Activated naive CD4-positive, alpha-beta T cell treated with anti-CD3 and anti-CD28 coated beads, Interleukin-2, amount 50 U/mL, for 72 hours (primary cell): ENCODE measurements around the gene TXNDC11. TPM values are rescaled to one million over a fixed set of nuclear protein-coding genes. Genes with fewer than 3 reads are reported as not detected.
A peak's percentile ranks its signal among the peaks of the same experiment; 100 is the strongest.

Experiments used
- ATAC-seq, 2 donors: fragments of 150-1000 bp; cut with Tn5 transposase; 2 replicates each; pipeline ENCODE4 v1.10.0; 2021; ENCODE audit warnings: mild to moderate bottlenecking in 2 of 2, moderate library complexity in 2 of 2
- DNase-seq, 2 donors: peaks; one replicate each; pipeline ENCODE4 v3.0.0; 2021 to 2022; ENCODE audit warnings: low spot score in 2 of 2
- H3K27ac Mint-ChIP-seq, 2 donors: one replicate each; pipeline ENCODE4 v1.8.0; 2022; ENCODE audit warnings: mild to moderate bottlenecking in 2 of 2, mixed read lengths in 2 of 2
- H3K36me3 Mint-ChIP-seq, 2 donors: one replicate each; pipeline ENCODE4 v1.8.0; 2022; ENCODE audit warnings: mixed read lengths in 2 of 2
- H3K9me3 Mint-ChIP-seq, 2 donors: one replicate each; pipeline ENCODE4 v1.8.0; 2022; ENCODE audit warnings: mixed read lengths in 2 of 2
- total RNA-seq, 2 donors: library from RNA; stranded (reverse); gene quantifications; one replicate each; pipeline ENCODE4 v1.2.3, GENCODE V29; 2022

TXNDC11 gene
- total RNA-seq, 2 donors from 2014 or later: 26.3 to 32.9 TPM

DNA sequence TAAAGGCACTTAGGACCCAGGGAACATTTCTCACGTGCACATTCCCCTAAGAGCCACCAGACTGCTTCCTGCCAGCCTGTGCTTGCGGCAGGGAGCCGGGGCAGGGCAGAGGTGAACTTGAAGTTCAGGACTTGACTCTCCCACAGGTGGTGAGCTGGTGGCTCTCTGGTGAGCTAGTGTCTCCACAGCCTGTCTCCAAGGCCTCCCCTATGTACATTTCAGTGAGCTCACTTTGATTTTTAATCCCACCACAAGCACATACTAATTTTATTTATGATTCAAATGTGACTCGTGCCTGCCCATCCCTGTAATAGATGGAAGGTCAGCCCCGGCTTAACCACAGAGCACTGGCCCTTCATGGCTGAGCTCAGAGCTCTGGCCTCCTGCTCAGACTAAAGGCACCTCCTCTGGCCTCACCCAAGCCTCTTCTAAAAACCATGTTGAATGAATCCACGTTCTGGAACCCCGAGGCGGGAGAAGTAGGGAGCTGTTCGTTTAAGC lies 65.2 kb downstream of the TXNDC11 start:
- Mint-ChIP-seq H3K36me3 (no peaks in the 10 kb centered on the region), H3K9me3 (no peaks in the 10 kb centered on the region), H3K27ac (peak overlapping the region; percentile 54 to 65)
- DNase-seq (no peak), ATAC-seq (no peak)

DNA sequence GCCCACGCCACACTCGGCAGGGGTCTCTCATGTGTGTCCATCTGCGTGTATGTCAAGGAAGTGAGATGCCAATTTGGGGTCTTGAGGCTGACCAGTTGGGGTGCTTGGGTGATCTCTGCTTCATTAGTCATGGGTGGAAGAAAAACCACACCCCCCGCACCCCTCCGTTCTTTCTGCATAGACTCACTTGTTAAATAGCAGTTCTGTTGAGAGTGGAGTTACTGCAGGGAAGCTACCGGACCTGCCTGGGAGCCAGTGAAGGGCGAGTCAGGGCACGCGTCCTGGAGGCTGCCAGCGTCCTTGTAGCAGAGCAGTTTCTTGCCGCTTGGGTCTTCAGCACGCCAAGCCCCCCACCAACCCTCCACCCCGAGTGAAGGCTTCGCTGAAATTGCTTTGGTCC lies 65.9 kb downstream of the TXNDC11 start:
- no peaks in the 10 kb centered on the region for H3K36me3 Mint-ChIP-seq
- H3K9me3 Mint-ChIP-seq: no peaks in the 10 kb centered on the region
- H3K27ac Mint-ChIP-seq: peak overlapping the region in 1 of 2 donors; percentile 54
- ATAC-seq: no peak
- DNase-seq: no peak

DNA sequence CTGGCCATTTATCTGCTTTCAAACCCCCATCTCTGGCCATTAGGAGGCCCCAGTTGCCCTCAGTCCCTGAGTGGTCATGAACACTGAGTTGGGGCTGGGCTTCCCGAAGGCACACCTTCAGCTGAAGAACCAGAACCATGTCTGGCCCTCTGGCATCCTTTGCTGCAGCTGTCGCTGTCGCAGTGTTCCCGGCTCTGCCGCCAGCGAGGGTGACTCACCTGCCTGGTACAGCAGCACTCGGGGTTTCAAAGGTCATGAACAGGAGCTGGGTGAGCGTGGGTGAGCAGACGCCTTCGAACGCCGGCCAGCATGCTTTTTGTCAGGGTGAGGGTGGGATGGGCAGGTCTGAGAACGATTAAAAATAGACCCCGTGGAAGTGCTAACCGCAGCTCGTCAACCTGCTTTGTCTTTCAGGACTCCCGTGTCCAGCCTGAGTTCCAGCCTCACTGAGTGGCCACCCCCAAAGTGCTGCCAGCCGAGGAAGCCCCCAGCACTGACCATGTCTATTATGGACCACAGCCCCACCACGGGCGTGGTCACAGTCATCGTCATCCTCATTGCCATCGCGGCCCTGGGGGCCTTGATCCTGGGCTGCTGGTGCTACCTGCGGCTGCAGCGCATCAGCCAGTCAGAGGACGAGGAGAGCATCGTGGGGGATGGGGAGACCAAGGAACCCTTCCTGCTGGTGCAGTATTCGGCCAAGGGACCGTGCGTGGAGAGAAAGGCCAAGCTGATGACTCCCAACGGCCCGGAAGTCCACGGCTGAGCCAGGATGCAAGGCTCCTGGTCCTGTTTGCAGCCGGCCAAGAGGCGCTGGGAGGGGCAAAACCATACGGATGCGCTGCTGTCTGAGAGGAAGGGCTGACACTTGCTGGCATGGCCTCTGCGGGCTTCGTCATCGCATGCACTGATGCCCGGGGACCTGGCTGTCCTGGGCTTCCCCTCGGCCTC lies 66.8 kb downstream of the TXNDC11 start:
- H3K36me3 Mint-ChIP-seq: no peaks in the 10 kb centered on the region
- peak; percentile 18 to 80 for ATAC-seq
- DNase-seq: no peak
- H3K27ac Mint-ChIP-seq: no peak overlapping the region
- H3K9me3 Mint-ChIP-seq: no peaks in the 10 kb centered on the region

DNA sequence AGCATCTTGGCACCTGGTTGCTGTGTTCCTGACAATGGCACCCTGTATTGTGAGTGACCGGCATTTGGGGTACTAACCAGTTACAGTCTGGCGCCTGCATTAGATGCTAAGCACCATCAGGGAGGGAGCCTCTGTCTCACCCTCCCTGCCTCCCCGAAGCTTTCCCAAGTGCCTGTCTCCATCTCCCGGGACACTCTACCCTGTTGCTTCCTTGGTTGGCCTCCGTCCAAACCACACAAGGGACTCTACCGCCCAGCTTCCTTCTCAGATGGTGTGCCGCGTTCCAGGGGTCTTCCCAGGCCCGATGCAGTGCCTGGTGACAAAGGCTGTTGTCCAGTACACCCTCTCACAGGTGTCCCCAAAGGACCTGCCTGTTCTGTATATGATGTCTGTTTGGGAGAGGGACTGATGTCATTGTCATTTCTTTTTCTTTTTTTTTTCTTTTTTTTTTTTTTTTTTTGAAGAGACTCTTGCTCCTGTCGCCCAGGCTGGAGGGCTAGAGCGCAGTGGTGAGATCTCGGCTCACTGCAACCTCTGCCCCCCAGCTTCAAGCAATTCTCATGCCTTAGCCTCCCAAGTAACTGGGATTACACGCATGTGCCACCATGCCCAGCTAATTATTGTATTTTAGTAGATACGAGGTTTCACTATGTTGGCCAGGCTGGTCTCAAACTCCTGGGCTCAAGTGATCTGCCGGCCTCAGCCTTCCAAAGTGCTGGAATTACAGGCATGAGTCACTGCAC lies 67.7 kb downstream of the TXNDC11 start:
- ATAC-seq (no peak), DNase-seq (no peak)
- no peaks in the 10 kb centered on the region for H3K36me3 Mint-ChIP-seq
- no peaks in the 10 kb centered on the region for H3K9me3 Mint-ChIP-seq
- H3K27ac Mint-ChIP-seq: peak overlapping the region in 1 of 2 donors; percentile 85

DNA sequence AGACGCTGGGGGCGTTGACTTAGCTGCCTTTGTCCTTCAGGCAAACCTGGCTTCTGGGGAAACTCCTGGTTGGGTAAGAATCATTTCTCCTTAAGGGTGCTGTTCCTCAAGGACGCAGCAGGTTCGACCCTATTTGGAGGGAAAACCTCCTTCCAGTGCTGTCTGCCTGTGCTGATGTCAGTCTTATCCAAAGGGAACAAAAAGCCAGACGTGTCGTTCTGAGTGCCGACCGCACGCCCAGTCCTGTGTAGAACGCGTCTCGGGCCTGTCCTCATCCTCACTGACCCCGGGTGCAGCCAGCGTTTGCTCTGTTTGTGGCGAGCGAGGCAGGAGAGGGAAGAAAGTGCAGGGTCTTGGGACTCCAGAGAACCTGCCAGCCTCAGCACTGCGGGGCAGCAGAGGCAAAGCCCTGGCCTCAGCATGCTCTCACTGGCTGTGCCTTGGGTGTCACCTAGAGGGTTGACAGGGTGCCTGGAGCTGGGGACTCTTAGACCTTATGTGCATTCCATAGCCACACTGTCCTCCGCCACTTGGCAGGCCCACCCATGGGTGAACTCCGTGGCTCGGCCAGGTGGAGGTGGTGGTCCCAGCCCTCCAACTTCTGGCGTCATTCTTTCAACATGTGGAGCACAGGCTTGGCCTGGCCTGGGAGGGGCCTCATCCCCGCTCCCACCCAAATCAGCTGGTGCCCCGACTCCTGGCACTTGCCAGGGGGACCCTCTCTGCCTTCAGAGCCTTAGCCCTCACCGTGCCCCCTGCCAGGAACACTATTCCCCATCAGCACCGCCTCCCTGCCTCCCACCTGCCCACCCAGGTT lies 68.4 kb downstream of the TXNDC11 start:
- ATAC-seq: no peak
- no peak for DNase-seq
- Mint-ChIP-seq H3K9me3 (no peaks in the 10 kb centered on the region), H3K36me3 (no peaks in the 10 kb centered on the region), H3K27ac (peak overlapping the region in 1 of 2 donors; percentile 44)

DNA sequence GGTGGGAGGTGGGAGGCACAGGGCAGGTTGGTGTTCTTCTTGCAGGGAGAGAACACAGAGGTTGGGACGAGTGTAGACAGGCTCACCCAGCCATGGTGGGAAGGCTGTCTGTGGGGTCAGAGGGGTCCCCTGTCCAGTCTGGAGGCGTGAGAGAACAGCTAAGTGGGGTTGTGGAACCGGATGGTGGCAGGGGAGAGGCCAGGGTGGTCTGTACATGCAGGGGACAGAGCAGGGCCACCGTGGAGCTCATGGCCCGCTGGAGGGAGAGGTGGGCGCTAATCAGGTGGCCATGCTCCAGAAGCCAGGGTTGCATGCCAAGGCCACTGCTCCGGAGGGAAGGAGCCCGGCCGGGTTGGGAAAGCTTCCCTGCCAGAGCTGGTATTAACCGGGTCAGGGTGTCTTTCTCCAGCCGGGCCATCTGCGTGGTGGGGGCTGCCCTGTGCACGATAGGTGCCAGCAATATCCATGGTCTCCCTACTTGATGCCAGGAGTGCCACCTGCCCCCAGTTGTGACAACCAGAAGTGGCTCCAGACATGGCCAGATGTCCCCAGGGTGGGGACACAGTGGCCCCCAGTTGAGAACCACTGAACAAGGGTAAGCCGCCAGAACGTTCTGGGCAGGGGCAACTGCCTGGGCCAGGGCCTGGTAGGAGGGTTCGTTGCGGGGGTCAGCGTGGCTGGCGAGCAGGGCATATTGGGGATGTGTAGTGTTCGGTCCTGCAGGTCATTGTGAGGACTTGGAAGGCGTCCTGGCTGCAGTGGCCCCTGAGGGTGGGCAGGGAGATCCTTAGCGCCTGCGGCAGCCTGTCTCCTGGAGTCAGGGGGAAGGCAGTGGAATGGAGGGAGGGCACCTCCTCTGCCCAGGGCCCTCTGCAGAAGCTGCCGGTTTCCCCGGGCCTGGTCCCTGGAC lies 69.3 kb downstream of the TXNDC11 start:
- H3K36me3 Mint-ChIP-seq: no peaks in the 10 kb centered on the region
- DNase-seq: no peak
- no peak for ATAC-seq
- H3K9me3 Mint-ChIP-seq: no peaks in the 10 kb centered on the region
- peak overlapping the region; percentile 75 to 86 for H3K27ac Mint-ChIP-seq

DNA sequence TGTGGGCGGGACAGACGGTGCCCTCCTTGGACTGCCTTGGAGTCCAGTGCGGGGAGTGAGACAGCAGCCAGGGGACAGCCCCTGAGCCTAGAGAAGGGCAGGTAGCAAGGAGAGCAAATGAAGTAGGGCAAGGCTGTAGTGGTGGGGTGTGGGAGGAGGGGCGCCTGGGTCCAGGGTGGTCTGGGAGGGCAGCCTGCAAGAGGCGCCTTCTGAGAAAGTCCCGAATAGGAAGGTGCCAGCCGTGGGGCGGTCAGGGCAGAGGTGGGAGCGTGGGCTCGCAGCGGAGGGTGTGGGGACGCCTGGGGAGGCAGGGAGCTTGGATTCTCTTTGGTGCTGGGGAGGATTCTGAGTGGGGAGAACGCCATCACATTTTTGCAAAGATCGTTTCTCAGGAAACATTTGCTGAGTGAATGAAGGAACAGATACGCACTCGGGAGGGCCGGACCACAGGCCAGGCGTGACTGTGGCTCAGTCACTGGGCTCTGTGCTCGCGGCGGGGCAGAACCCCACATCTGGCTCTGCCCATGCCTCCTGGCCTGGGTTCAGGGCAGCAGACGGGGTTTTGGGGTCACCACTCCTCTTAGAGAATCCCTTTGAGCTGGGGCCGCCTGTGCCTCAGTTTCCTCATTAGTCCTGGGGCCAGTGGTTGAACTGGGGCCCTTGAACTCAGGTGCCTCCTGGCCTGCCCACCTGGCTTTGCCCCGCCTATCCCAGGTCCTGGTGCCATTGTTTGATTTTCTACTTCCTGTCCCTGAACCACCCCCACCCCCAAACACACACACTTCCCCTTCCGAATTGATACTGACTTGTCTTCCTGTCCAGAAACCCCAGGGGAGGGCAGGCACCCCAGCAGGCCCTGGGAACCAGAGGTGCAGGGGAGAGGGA lies 70.2 kb downstream of the TXNDC11 start:
- DNase-seq: no peak
- H3K36me3 Mint-ChIP-seq: no peaks in the 10 kb centered on the region
- peak overlapping the region; percentile 86 to 89 for H3K27ac Mint-ChIP-seq
- no peaks in the 10 kb centered on the region for H3K9me3 Mint-ChIP-seq
- no peak for ATAC-seq

DNA sequence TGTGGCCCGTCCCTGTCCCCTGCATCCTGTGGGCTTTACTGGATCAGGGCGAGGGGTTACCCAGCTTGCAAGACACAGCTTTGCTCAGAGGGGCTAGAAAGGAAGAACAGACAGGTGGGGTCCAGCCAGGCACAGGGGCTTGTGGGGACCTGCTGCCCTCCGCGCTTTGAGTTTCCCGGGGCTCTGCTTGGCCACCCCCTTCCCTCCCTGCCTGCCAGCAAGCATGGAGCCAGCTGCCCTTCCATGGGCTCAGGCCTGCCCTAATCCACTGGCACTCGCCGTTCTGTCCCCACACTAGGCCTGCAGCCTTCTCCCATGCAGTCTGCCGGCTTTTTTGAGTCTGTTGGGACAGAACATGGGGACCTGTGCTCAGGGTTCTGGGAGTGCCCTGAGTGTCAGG lies 71.0 kb downstream of the TXNDC11 start:
- ATAC-seq: no peak
- no peak for DNase-seq
- no peaks in the 10 kb centered on the region for H3K36me3 Mint-ChIP-seq
- peak overlapping the region in 1 of 2 donors; percentile 86 for H3K27ac Mint-ChIP-seq
- no peaks in the 10 kb centered on the region for H3K9me3 Mint-ChIP-seq

DNA sequence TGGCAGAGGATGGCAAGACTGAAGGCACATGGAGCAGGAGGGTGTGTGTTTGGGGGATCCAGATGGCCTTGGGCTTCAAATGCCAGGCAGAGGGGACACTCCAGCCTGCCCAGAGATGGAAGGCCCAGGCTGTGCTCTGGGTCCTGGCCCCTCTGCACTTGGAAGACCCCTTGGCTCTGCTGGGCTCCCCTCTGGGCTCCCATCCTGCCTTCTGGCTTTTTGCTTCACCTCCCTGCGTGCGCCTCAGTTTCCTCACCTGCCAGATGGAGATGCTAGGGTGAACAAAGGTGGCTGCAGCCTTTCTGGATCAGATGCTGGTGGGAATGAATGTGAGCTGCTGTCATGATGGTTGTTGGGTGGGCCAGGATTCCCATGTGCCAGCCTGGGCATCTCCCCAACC lies 71.4 kb downstream of the TXNDC11 start:
- no peak for DNase-seq
- H3K27ac Mint-ChIP-seq: peak overlapping the region in 1 of 2 donors; percentile 86
- no peaks in the 10 kb centered on the region for H3K36me3 Mint-ChIP-seq
- no peaks in the 10 kb centered on the region for H3K9me3 Mint-ChIP-seq
- ATAC-seq: no peak

DNA sequence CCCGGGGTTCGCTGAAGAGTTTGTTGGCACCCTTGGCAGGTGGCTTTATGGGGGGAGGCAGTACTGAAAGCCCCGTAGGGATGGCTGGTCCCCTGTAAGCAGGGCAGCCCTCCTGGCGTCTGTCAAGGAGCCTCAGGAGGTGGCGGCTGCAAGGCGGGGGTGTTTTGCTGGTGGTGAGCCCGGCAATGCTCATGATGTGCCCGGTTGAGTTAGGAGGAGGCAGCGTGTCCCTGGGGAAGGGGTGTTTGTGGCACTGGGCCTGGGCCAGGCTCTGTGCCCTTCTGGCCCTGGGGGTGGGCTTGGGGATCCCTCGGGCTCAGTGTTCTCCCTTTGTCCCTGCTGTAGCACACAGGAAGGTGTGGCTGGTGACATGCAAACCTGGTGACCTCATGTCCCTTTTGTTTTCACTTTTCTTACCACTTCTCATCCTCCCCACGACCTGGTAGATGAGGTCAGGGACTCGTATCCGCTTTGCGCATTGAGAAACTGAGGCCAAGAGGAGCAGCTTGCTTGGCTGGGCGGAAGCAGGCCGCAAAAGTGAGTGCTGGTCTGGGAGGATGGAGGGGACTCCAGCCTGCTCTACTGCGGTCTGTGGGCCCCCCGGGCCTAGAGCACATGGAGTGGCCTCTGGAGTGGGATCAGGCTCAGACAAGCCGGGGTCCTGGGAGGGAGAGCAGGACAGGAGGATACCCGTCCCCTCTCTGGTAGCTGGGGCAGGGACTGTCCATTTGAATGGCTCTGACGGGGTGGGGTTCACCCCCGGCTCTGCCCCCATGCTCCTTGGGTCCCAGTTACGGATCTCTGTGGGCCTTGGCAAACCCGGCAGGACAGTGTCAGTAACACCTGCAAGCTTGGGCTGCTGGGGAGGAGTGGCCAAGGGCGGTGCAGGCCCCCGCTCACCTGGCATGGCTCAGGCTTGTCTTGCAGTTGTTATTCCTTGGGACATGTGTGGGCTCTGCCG lies 72.2 kb downstream of the TXNDC11 start:
- no peaks in the 10 kb centered on the region for H3K36me3 Mint-ChIP-seq
- peak; percentile 45 to 70 for DNase-seq
- ATAC-seq: peak; percentile 43 to 55
- H3K9me3 Mint-ChIP-seq: no peaks in the 10 kb centered on the region
- H3K27ac Mint-ChIP-seq: peak overlapping the region; percentile 82 to 86

DNA sequence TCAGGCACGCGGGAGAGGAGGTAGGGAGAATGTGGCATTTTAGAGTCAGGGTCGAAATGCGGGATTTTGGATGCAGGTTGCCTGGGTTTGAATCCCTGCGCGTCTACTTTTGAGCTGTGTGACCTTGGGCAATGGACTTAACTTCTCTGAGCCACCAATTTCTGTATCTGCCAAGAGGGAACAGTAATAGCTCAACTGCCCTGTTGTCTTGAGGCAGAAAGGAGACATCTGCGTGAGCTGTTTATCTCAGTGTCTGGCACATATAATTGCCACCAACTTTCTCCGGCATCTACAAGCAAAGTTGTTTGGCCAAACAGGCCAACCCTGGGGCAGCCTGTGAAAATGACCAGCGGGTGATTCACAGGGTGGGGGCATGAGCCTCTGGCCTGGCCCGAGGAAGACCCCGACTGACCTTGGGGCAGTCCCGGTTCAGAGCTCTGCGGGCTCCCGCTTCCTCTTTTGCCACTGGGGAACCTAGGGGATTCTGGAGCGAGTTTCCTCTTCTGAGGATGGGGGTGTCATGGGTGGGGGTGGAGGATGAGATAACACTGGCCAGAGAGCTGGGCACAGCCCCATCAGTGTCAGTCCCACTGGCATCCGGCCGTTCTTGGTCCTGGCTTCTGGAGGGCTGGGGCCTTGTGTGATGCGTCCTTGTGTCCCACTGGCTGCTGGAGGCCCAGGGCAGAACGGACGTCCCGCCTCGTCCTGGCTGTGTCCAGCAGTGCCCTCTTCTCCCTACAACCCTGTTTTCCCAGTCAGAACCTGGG lies 73.1 kb downstream of the TXNDC11 start:
- ATAC-seq: peak in 1 of 2 donors; percentile 6
- Mint-ChIP-seq H3K9me3 (no peaks in the 10 kb centered on the region), H3K27ac (peak overlapping the region; percentile 77 to 86), H3K36me3 (no peaks in the 10 kb centered on the region)
- DNase-seq: no peak

DNA sequence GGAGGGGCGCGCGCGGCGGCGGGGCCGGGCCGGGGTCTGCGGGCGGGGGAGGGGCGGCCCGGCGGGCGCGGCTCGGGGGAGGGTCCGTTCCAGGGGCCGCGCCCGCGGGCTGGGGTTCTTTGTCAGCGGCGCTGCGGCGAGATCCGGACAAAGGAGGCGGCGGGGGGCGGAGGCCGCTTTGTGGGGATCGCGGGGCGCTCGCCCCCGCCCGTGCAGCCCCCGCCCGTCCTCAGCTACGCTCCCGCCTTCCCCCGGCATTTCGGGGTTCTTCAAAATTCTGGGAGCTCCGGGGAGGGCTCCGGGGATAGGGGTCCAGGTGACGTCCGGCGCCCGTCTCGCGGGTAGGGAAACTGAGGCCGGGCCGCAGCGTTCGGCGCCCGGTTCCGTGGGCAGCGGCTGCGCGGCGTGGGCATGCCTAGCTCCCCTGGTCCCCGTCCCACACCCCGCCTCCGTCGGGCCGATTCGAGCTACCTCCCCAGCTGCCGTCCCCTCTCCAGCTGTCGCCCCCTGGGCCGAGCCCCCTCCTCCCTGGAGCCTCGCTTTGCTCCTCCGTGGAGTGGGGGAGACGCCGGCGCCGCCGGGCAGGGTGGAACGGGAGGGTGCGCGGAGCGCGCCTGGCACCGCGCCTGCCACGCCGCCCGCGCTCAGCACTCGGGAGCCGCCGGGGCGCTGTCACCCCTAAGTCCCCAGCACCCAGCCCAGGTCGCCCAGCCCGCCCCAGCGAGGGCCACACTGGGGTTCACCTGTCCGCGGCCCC lies 73.9 kb downstream of the TXNDC11 start:
- peak in 1 of 2 donors; percentile 38 for DNase-seq
- Mint-ChIP-seq H3K9me3 (no peaks in the 10 kb centered on the region), H3K27ac (peak overlapping the region in 1 of 2 donors; percentile 86), H3K36me3 (no peaks in the 10 kb centered on the region)
- ATAC-seq: no peak
